ENCODE results near the gene MPP4.
"Not testable (repeated sequence)": the region's sequence is repeated elsewhere in the genome, so short reads cannot be mapped to it uniquely, and the experiment has no call there.

The MPP4 gene

DNA sequence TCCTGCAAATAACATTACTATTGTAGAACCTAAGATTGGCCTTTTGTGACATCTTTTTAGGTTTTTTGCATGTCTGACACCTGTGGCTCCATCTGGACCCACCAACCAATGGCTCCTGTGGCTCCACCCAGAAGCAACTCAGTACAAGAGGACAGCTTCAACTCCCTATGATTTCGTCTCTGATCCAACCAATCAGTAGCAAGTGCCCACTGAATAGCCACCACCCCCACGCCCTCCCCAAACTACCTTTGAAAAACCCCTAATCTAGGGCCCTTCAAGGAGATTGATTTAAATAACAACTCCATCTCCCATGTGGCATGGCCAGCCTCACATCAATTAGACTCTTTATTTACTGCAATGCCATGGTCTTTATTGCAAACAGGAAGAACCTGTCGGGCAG is 23.6 kb downstream of the MPP4 start:
- TF ChIP-seq, protein P1, sequence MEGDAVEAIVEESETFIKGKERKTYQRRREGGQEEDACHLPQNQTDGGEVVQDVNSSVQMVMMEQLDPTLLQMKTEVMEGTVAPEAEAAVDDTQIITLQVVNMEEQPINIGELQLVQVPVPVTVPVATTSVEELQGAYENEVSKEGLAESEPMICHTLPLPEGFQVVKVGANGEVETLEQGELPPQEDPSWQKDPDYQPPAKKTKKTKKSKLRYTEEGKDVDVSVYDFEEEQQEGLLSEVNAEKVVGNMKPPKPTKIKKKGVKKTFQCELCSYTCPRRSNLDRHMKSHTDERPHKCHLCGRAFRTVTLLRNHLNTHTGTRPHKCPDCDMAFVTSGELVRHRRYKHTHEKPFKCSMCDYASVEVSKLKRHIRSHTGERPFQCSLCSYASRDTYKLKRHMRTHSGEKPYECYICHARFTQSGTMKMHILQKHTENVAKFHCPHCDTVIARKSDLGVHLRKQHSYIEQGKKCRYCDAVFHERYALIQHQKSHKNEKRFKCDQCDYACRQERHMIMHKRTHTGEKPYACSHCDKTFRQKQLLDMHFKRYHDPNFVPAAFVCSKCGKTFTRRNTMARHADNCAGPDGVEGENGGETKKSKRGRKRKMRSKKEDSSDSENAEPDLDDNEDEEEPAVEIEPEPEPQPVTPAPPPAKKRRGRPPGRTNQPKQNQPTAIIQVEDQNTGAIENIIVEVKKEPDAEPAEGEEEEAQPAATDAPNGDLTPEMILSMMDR (conservative IDR thresholded peaks at IDR 0.05): no peak
- no peak overlapping the region for H3K27ac ChIP-seq

DNA sequence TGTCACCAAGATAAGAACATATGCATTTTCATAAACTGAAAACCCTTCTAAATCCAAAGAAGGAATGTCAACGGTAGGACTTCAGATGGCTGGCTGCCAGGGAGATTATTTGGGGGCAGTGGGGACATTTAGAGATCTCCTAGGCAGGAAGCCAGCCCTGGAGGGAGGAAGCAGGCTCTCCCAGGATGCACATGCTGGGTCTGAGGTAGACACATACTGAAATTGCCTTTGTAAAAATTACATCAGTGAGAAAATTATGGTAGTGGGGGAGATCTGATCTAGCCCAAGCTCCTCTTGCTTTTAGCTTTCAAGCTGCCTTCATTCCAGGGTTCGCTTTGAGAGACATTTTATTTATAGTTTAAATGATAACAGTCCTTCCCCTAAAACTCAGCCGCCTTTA is 24.1 kb downstream of the MPP4 start:
- TF ChIP-seq, protein P1 (conservative IDR thresholded peaks at IDR 0.05): no peak
- no peak for TF ChIP-seq ZFX (IDR thresholded peaks at IDR 0.05)

DNA sequence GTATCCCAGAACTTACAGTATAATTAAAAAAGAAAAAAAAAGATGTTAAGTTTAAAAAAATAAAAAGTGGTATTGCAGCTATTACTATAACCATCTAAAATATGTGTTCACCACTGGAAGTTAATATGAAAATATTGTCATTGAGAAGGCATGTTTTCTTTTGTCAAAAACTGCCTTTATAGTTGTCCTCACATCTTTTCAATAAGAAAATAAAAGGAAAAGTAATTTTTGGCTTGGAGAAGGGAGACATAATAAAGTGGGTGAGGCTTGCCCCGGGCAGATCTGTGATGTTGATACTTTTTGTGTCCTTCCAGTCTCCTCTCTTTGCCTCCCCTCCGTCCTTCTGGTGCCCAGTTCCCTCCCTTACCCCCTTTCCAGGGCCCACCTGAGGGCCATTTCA is 24.9 kb downstream of the MPP4 start:
- H3K27ac ChIP-seq: no peak overlapping the region
- TF ChIP-seq, protein P1 (conservative IDR thresholded peaks at IDR 0.05): no peak
- no peak for TF ChIP-seq ZFX (IDR thresholded peaks at IDR 0.05)

More for the DNA sequence above, 24.1 kb downstream of the MPP4 start:
- H3K27ac ChIP-seq: no peak overlapping the region

- not testable (repeated sequence) for H3K27ac ChIP-seq
These were observed 27.2 kb downstream of the MPP4 start for GRCh38 chr2:201671205-201671604.

DNA sequence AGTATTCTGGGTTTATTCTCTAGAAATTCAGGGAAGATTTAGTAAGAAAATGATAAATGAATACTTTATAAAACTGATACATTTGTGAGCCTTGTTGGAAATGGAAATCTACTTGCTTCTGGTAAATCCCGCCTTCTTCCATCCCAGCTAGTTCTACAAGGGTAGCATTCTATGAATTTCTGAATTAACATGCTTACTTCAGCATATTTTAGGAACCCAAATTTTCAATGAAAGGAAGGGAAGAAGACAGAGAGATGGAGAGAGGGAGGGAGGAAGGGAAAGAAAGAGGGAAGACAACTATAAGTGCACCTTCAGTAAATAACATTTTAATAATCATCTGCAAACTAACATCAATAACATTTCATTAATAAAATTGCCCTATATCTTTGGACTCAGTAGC is 28.6 kb downstream of the MPP4 start:
- TF ChIP-seq, protein P1 (conservative IDR thresholded peaks at IDR 0.05): no peak
- TF ChIP-seq ZFX (IDR thresholded peaks at IDR 0.05): no peak
- no peak overlapping the region for H3K27ac ChIP-seq

GRCh38 chr2:201668402-201668910 is 30.0 kb downstream of the MPP4 start:
- no peak overlapping the region for H3K27ac ChIP-seq
- TF ChIP-seq, protein P1 (conservative IDR thresholded peaks at IDR 0.05): no peak
- no peak for TF ChIP-seq ZFX (IDR thresholded peaks at IDR 0.05)

DNA sequence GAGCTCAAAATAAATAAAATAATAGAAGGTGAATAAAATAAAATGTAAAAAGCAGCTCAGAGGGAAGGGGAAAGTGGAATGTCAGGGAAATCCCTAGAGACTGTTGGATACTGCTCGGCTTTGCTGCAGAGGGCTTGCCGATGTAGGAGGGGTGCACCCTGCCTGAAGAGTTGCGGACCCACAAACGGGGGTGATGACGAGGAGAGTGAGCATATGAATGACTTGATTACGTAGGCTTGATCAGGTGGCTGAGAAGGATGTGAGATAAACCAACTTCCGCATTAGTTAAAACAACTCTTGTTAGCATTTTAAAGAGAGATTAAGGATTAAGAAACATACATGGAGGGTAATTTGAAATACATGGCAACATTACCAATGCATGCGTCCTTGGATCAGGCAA is 34.1 kb downstream of the MPP4 start:
- H3K27ac ChIP-seq: no peak overlapping the region
- TF ChIP-seq ZFX (IDR thresholded peaks at IDR 0.05): no peak
- TF ChIP-seq, protein P1 (conservative IDR thresholded peaks at IDR 0.05): no peak

GRCh38 chr2:201661366-201661765 is 37.1 kb downstream of the MPP4 start:
- no peak overlapping the region for H3K27ac ChIP-seq
- no peak for TF ChIP-seq ZFX (IDR thresholded peaks at IDR 0.05)
- TF ChIP-seq, protein P1 (conservative IDR thresholded peaks at IDR 0.05): no peak

All from C4-2B (cell line).